Neuronal stem cell (in vitro differentiated cells): ENCODE results near the gene TGIF1.
"Not testable (repeated sequence)": the region's sequence is repeated elsewhere in the genome, so short reads cannot be mapped to it uniquely, and the experiment has no call there.

Experiments used
- DNase-seq: peaks from one replicate; pipeline ENCODE4 v3.0.0-alpha.2; 2013; ENCODE audit warnings: low spot score
- H2AFZ ChIP-seq: one replicate; pipeline ENCODE4 v1.6.1; 2013; ENCODE audit warnings: mild to moderate bottlenecking, low read length, inconsistent platforms
- H2AK5ac ChIP-seq: 2 replicates; pipeline ENCODE4 v1.6.1; 2013; ENCODE audit warnings: low read depth, mild to moderate bottlenecking, inconsistent platforms, low read length, moderate library complexity, mixed read lengths
- H2BK120ac ChIP-seq: 2 replicates; pipeline ENCODE4 v1.6.1; 2013; ENCODE audit warnings: low read depth, mild to moderate bottlenecking, inconsistent platforms, low read length, moderate library complexity, mixed read lengths
- H2BK12ac ChIP-seq: one replicate; pipeline ENCODE4 v1.6.1; 2013; ENCODE audit warnings: low read length, inconsistent platforms
- H2BK15ac ChIP-seq: 2 replicates; pipeline ENCODE4 v1.6.1; 2013; ENCODE audit warnings: mild to moderate bottlenecking, low read length, inconsistent platforms, mixed read lengths
- H2BK5ac ChIP-seq: one replicate; pipeline ENCODE4 v1.6.1; 2013; ENCODE audit warnings: inconsistent platforms, mild to moderate bottlenecking, low read length, moderate library complexity
- H3K14ac ChIP-seq: one replicate; pipeline ENCODE4 v1.6.1; 2013; ENCODE audit warnings: low read length, inconsistent platforms
- H3K18ac ChIP-seq: 2 replicates; pipeline ENCODE4 v1.6.1; 2013; ENCODE audit warnings: low read length, inconsistent platforms
- H3K23ac ChIP-seq: 2 replicates; pipeline ENCODE4 v1.6.1; 2013; ENCODE audit warnings: low read depth, mild to moderate bottlenecking, mixed read lengths, low read length, inconsistent platforms; ENCODE audit not compliant: poor library complexity
- H3K27ac ChIP-seq: replicated peaks from 3 replicates; pipeline ENCODE4 v1.5.1; 2013; ENCODE audit warnings: low read length, inconsistent platforms
- H3K27me3 ChIP-seq, 3 experiments: 2 replicates each; pipeline ENCODE4 v1.6.1; 2013; ENCODE audit warnings: low read length in 3 of 3, mild to moderate bottlenecking in 2 of 3, inconsistent platforms in 1 of 3, low read depth in 1 of 3, mixed read lengths in 1 of 3, moderate library complexity in 1 of 3; ENCODE audit not compliant: control insufficient read depth in 3 of 3, insufficient read depth in 3 of 3
- H3K36me3 ChIP-seq, 2 donors: replicated peaks in 1 of 2; 2 replicates each; pipeline ENCODE4 v1.6.1; 2013; ENCODE audit warnings: low read length in 2 of 2; ENCODE audit not compliant: control insufficient read depth in 2 of 2, insufficient read depth in 2 of 2
- H3K4ac ChIP-seq: 2 replicates; pipeline ENCODE4 v1.6.1; 2013; ENCODE audit warnings: inconsistent platforms, mild to moderate bottlenecking, low read length, moderate library complexity
- H3K4me1 ChIP-seq, 2 donors: 1 replicate in 1 of 2; 2 replicates in 1 of 2; pipeline ENCODE4 v1.6.1; 2013; ENCODE audit warnings: low read length in 2 of 2, low read depth in 1 of 2; ENCODE audit not compliant: control insufficient read depth in 2 of 2, insufficient read depth in 1 of 2
- H3K4me2 ChIP-seq: one replicate; pipeline ENCODE4 v1.6.1; 2013; ENCODE audit warnings: mild to moderate bottlenecking, low read length, inconsistent platforms; ENCODE audit not compliant: insufficient read depth, poor library complexity, severe bottlenecking
- H3K4me3 ChIP-seq, 2 donors: 2 replicates each; pipeline ENCODE4 v1.5.1; 2013; ENCODE audit warnings: low read length in 2 of 2, mild to moderate bottlenecking in 2 of 2, inconsistent platforms in 1 of 2, moderate library complexity in 1 of 2
- H3K79me1 ChIP-seq: one replicate; pipeline ENCODE4 v1.6.1; 2013; ENCODE audit warnings: low read depth, mild to moderate bottlenecking, inconsistent platforms, low read length, moderate library complexity
- H3K9ac ChIP-seq: one replicate; pipeline ENCODE4 v1.6.1; 2013; ENCODE audit warnings: mild to moderate bottlenecking, low read depth, low read length, inconsistent platforms; ENCODE audit not compliant: poor library complexity
- H3K9me3 ChIP-seq, 2 donors: replicated peaks in 1 of 2; 2 replicates each; pipeline versions ENCODE3 to v1.6.1; 2013; ENCODE audit warnings: low read length in 2 of 2, mild to moderate bottlenecking in 2 of 2, inconsistent platforms in 1 of 2, low read depth in 1 of 2, mixed read lengths in 1 of 2, moderate library complexity in 1 of 2; ENCODE audit not compliant: control insufficient read depth in 2 of 2, insufficient read depth in 1 of 2
- H4K8ac ChIP-seq: one replicate; pipeline ENCODE4 v1.6.1; 2013; ENCODE audit warnings: low read depth, mild to moderate bottlenecking, inconsistent platforms, low read length, moderate library complexity
- H4K91ac ChIP-seq: one replicate; pipeline ENCODE4 v1.6.1; 2013; ENCODE audit warnings: low read length, low read depth, mild to moderate bottlenecking, inconsistent platforms; ENCODE audit not compliant: poor library complexity
- WGBS, 2 donors: extraction: QIAGEN DNeasy Blood & Tissue Kit; methylation state at CpG; one replicate each; pipeline ENCODE4 v1.1.7; 2013; ENCODE audit warnings: missing lambda C conversion rate in 2 of 2, mixed read lengths in 1 of 2; ENCODE audit not compliant: insufficient read length in 2 of 2, insufficient replicate concordance in 1 of 2; ENCODE audit errors: extremely low coverage in 2 of 2; 5-methylcytosine and 5-hydroxymethylcytosine counted together

TGIF1 gene

DNA sequence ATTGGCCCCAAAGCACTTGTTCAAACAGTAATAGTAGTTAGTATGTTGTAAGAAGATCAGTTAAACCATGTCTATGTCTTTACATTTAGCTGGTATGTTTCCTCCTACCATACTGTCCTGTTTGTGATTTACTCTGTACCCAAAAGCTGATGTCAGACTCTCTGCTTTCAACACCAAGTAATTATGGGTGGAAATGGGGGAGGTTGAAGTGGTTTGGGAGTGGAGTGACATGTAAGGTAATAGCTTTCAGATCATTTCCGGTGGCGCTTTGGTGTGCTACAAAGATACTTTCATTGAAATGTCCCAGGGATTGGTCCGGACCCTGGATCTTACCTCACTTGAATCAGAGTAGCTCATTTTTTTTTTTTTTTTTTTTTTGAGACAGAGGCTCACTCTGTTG, 39.7 kb upstream of the TGIF1 start:
- WGBS, 2 donors: no CpG with 5 or more reads among the region's 3 CpGs
- Histone ChIP-seq H2BK5ac (no peak overlapping the region), H3K9me3 (no peaks in the 10 kb centered on the region), H3K4me2 (no peak overlapping the region), H3K4ac (no peak overlapping the region), H3K27ac (no peak overlapping the region), H4K8ac (no peak overlapping the region), H4K91ac (no peak overlapping the region), H2BK120ac (no peak overlapping the region), H3K4me1 (peaks cover 0 to 6% of the 10 kb centered on the region in 2 donors), H3K18ac (no peak overlapping the region), H2BK12ac (no peak overlapping the region), H3K36me3 (no peaks in the 10 kb centered on the region), H2AFZ (no peak overlapping the region), H3K9ac (no peak overlapping the region), H3K23ac (no peak overlapping the region), H3K79me1 (no peaks in the 10 kb centered on the region), H3K27me3 (no peaks in the 10 kb centered on the region), H3K14ac (no peak overlapping the region), H2BK15ac (no peak overlapping the region), H3K4me3 (no peak overlapping the region), H2AK5ac (no peak overlapping the region)
- no peak for DNase-seq

DNA sequence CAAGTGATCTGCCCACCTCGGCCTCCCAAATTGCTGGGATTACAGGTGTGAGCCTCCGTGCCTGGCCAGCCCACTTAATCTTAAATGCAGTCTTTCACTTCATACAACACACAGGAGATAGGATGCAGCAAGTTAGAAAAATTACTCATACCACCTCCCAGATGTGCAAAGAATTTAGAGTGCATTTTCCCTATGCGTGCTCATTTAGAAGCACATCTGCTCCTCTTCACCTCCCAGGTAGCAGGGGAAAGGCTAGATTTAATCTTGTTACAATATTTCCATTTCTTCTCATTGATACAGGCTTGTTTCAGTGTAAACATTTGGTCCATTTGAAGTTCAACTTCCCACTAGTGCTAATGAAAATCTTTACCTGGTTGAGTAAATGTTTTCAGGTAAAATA, 39.1 kb upstream of the TGIF1 start:
- not testable (repeated sequence) for H3K18ac ChIP-seq, H3K36me3 ChIP-seq, H3K9me3 ChIP-seq, H3K4ac ChIP-seq, H3K14ac ChIP-seq, DNase-seq, H3K79me1 ChIP-seq, H2BK15ac ChIP-seq, H3K27me3 ChIP-seq, H4K91ac ChIP-seq, H2AFZ ChIP-seq, H3K23ac ChIP-seq, H2BK5ac ChIP-seq, H2BK12ac ChIP-seq, H3K27ac ChIP-seq, H3K4me3 ChIP-seq, H3K4me2 ChIP-seq, H2BK120ac ChIP-seq, H2AK5ac ChIP-seq, H3K9ac ChIP-seq, H3K4me1 ChIP-seq, H4K8ac ChIP-seq
- no CpG with 5 or more reads among the region's 3 CpGs for WGBS, 2 donors

DNA sequence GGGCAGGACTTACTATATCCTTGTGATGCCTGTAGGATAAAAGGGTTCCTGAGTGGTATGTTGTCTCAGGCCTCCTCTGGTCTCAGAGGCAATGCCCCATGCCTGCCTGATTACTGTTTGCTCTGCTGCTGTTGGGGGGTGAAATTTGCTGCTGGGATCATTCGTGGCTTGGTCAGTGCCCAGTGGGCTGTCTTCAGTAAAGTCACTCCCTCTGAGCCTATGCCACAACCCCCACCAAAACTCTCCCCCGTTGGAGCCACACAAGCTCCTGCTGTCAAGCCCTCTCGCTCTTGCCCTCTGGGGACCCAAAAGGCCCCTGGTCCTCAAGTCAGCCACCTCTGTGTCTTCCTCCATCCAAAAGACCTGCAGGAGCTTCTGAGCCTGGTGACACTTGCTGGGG, 38.6 kb upstream of the TGIF1 start:
- H4K8ac ChIP-seq: no peak overlapping the region
- H3K4me1 ChIP-seq: peaks cover 0 to 6% of the 10 kb centered on the region in 2 donors
- no peaks in the 10 kb centered on the region for H3K79me1 ChIP-seq
- peak overlapping the region; percentile 65 for H3K14ac ChIP-seq
- peak overlapping the region; percentile 67 for H3K18ac ChIP-seq
- no CpG with 5 or more reads among the region's 3 CpGs for WGBS, 2 donors
- no peaks in the 10 kb centered on the region for H3K36me3 ChIP-seq
- peak overlapping the region; percentile 88 for H2BK12ac ChIP-seq
- no peaks in the 10 kb centered on the region for H3K9me3 ChIP-seq
- peak overlapping the region; percentile 90 for H2AK5ac ChIP-seq
- H3K4ac ChIP-seq: no peak overlapping the region
- peak overlapping the region; percentile 79 for H2BK5ac ChIP-seq
- H2BK15ac ChIP-seq: peak overlapping the region; percentile 52
- DNase-seq: no peak
- H3K27me3 ChIP-seq: no peaks in the 10 kb centered on the region
- no peak overlapping the region for H3K4me3 ChIP-seq
- H2BK120ac ChIP-seq: no peak overlapping the region
- H3K9ac ChIP-seq: no peak overlapping the region
- H3K4me2 ChIP-seq: no peak overlapping the region
- no peak overlapping the region for H3K27ac ChIP-seq
- H2AFZ ChIP-seq: no peak overlapping the region
- H4K91ac ChIP-seq: peak overlapping the region; percentile 43
- no peak overlapping the region for H3K23ac ChIP-seq

DNA sequence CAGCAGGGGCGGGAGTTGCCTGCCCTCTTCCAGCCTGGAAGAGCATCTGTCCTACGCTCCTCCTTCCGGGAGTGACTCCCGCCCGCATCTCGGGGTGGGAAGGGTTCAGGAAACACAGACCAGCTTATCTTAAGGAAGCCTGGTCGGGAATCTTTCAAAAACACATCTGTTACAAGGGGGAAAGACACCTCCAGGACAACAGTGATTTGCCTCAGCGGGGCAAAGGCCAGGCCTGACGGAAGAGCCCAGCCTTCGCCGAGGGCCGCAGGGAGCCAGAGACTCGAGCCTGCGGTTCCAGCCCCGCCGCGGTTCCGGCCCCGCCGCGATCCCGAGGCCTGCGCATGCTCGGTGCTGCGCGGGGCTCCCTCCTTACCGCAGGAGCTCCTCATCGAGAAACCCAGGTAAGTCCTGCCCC, 38.1 kb upstream of the TGIF1 start:
- Histone ChIP-seq H3K9ac (no peak overlapping the region), H3K4me1 (peaks cover 0 to 6% of the 10 kb centered on the region in 2 donors), H3K36me3 (no peaks in the 10 kb centered on the region), H2BK120ac (no peak overlapping the region), H2BK5ac (peak overlapping the region; percentile 79), H3K4me2 (no peak overlapping the region), H2AFZ (no peak overlapping the region), H3K79me1 (no peaks in the 10 kb centered on the region), H3K27me3 (no peaks in the 10 kb centered on the region), H3K18ac (peak overlapping the region; percentile 67), H2BK12ac (peak overlapping the region; percentile 88), H3K4me3 (no peak overlapping the region), H4K91ac (peak overlapping the region; percentile 43), H3K23ac (no peak overlapping the region), H3K27ac (no peak overlapping the region), H2BK15ac (peak overlapping the region; percentile 52), H4K8ac (no peak overlapping the region), H2AK5ac (peak overlapping the region; percentile 90), H3K9me3 (no peaks in the 10 kb centered on the region), H3K4ac (no peak overlapping the region), H3K14ac (no peak overlapping the region)
- DNase-seq: no peak
- no CpG with 5 or more reads among the region's 28 CpGs for WGBS, 2 donors
